Body of pancreas (tissue), 4 donors: ENCODE data around the gene CTTNBP2NL. TPM values are rescaled to one million over a fixed set of nuclear protein-coding genes. Genes with fewer than 3 reads are reported as not detected.
"Not testable (repeated sequence)": the region's sequence is repeated elsewhere in the genome, so short reads cannot be mapped to it uniquely, and the experiment has no call there.

Experiments used
- ATAC-seq: fragments of 150-250 bp; one replicate; pipeline ENCODE4 v1.9.1; 2016
- DNase-seq, 4 donors: peaks; one replicate each; pipeline ENCODE4 v3.0.0-alpha.2; 2019
- H3K27ac ChIP-seq, 4 donors: fragments of 200-600 bp; sonication (generic); 1 replicate in 3 of 4; 2 replicates in 1 of 4; pipeline versions ENCODE4 v1.5.1 to v1.6.1; 2016 to 2019; ENCODE audit warnings: mild to moderate bottlenecking in 1 of 4, mixed read lengths in 1 of 4, moderate library complexity in 1 of 4
- H3K27me3 ChIP-seq, 2 donors: fragments of 200-600 bp; sonication (generic); one replicate each; pipeline ENCODE4 v1.6.0; 2016; ENCODE audit warnings: mild to moderate bottlenecking in 1 of 2
- H3K36me3 ChIP-seq, 2 donors: fragments of 200-600 bp; sonication (generic); replicated peaks in 1 of 2; 2 replicates each; pipeline ENCODE4 v1.5.1; 2016; ENCODE audit warnings: low read depth in 2 of 2; ENCODE audit not compliant: insufficient read depth in 1 of 2
- H3K4me1 ChIP-seq: fragments of 200-600 bp; sonication (generic); one replicate; pipeline ENCODE4 v1.6.0; 2016
- H3K4me3 ChIP-seq, 2 donors: fragments of 200-600 bp; sonication (generic); 1 replicate in 1 of 2; 2 replicates in 1 of 2; pipeline ENCODE4 v1.5.1; 2016 to 2019
- H3K9me3 ChIP-seq, 3 donors: fragments of 200-600 bp; sonication (generic); 1 replicate in 2 of 3; 2 replicates in 1 of 3; pipeline ENCODE4 v1.5.1; 2016
- CTCF ChIP-seq, 7 experiments: fragments of 450-650 bp in 4 of 7; fragments of 200-600 bp in 3 of 7; sonication (generic) in 3 of 7; IDR thresholded peaks; one replicate each; pipeline ENCODE4 v1.5.1; 2016 to 2019; ENCODE audit warnings: antibody characterized with exemption in 7 of 7
- POLR2A ChIP-seq, 3 donors: fragments of 450-650 bp; IDR thresholded peaks; one replicate each; pipeline ENCODE4 v1.6.1; 2016; ENCODE audit warnings: antibody characterized with exemption in 3 of 3, mild to moderate bottlenecking in 2 of 3
- WGBS, 2 donors: methylation state at CpG; one replicate each; pipeline ENCODE4 v1.1.5; 2017; 5-methylcytosine and 5-hydroxymethylcytosine counted together
- intact Hi-C: fragments of 100-400 bp; cut with DNase I; formaldehyde crosslinking; loops from one replicate; pipeline ENCODE4 v1.15.1; 2023
- total RNA-seq, 2 donors: library from RNA; depleted of rRNA; stranded (reverse); fragments of >200 nt; gene quantifications; one replicate each; pipeline ENCODE4 v1.1.0, GENCODE V29; 2016

CTTNBP2NL gene
- total RNA-seq, 2 donors from 2014 or later: 8.6 to 15.2 TPM

GRCh38 chr1:112448904-112449629, 53.1 kb downstream of the CTTNBP2NL start:
- H3K9me3 ChIP-seq: no peaks in the 10 kb centered on the region
- H3K27ac ChIP-seq: no peak overlapping the region
- no peaks in the 10 kb centered on the region for H3K36me3 ChIP-seq
- no peaks in the 10 kb centered on the region for H3K27me3 ChIP-seq
- DNase-seq (no peak), ATAC-seq (no peak)
- H3K4me1 ChIP-seq: peaks cover 11% of the 10 kb centered on the region
- H3K4me3 ChIP-seq: no peak overlapping the region
- 74 to 81% methylated on average over 8 of the region's 8 CpGs for WGBS, 2 donors
- TF ChIP-seq CTCF (IDR thresholded peaks at IDR 0.05): no peak
- no peak for TF ChIP-seq POLR2A (IDR thresholded peaks at IDR 0.05)
- intact Hi-C loops: no loop called here

GRCh38 chr1:112449630-112449983, 53.6 kb downstream of the CTTNBP2NL start:
- ATAC-seq (no peak), DNase-seq (no peak)
- intact Hi-C loops: no loop called here
- no peaks in the 10 kb centered on the region for H3K27me3 ChIP-seq
- peaks cover 0 to 4% of the 10 kb centered on the region in 2 donors for H3K36me3 ChIP-seq
- no peak for TF ChIP-seq POLR2A (IDR thresholded peaks at IDR 0.05)
- TF ChIP-seq CTCF (IDR thresholded peaks at IDR 0.05): no peak
- H3K4me1 ChIP-seq: peaks cover 11% of the 10 kb centered on the region
- H3K27ac ChIP-seq: peak overlapping the region in 1 of 4 donors; percentile 44
- H3K4me3 ChIP-seq: no peak overlapping the region
- no peaks in the 10 kb centered on the region for H3K9me3 ChIP-seq

GRCh38 chr1:112450773-112451172, 54.8 kb downstream of the CTTNBP2NL start:
- peaks cover 11% of the 10 kb centered on the region for H3K4me1 ChIP-seq
- peak overlapping the region in 2 of 4 donors; percentile 24 to 56 for H3K27ac ChIP-seq
- TF ChIP-seq POLR2A (IDR thresholded peaks at IDR 0.05): no peak
- no peak for TF ChIP-seq CTCF (IDR thresholded peaks at IDR 0.05)
- no peak for DNase-seq
- peaks cover 4 to 5% of the 10 kb centered on the region in 2 donors for H3K36me3 ChIP-seq
- no peak overlapping the region for H3K4me3 ChIP-seq
- no peaks in the 10 kb centered on the region for H3K27me3 ChIP-seq
- intact Hi-C loops: no loop called here
- no peaks in the 10 kb centered on the region for H3K9me3 ChIP-seq
- ATAC-seq: peak; percentile 75

GRCh38 chr1:112451301-112451700, 55.3 kb downstream of the CTTNBP2NL start:
- H3K9me3 ChIP-seq, intact Hi-C loops, H3K4me3 ChIP-seq, H3K36me3 ChIP-seq, H3K27me3 ChIP-seq, ATAC-seq, H3K4me1 ChIP-seq: not testable (repeated sequence)
- WGBS, 2 donors: 76 to 89% methylated on average over 3 of the region's 3 CpGs
- peak in 1 of 4 donors; percentile 22 for DNase-seq
- H3K27ac ChIP-seq: peak overlapping the region in 3 of 4 donors; percentile 24 to 56 (median 55)

GRCh38 chr1:112453876-112454275, 57.9 kb downstream of the CTTNBP2NL start:
- ATAC-seq (no peak), DNase-seq (no peak)
- Histone ChIP-seq H3K27ac (no peak overlapping the region), H3K27me3 (no peaks in the 10 kb centered on the region), H3K36me3 (peaks cover 5 to 19% of the 10 kb centered on the region in 2 donors), H3K4me3 (no peak overlapping the region), H3K4me1 (peaks cover 5% of the 10 kb centered on the region), H3K9me3 (no peaks in the 10 kb centered on the region)
- intact Hi-C loops: no loop called here
- WGBS, 2 donors: 90 to 95% methylated on average over 1 of the region's 1 CpG
- no peak for TF ChIP-seq POLR2A (IDR thresholded peaks at IDR 0.05)
- no peak for TF ChIP-seq CTCF (IDR thresholded peaks at IDR 0.05)
